Prostate gland (tissue), 2 donors: ENCODE results near the gene ZEB2.

ENCODE experiments used
- CTCF ChIP-seq, 4 experiments: fragments of 200-600 bp in 2 of 4; fragments of 450-650 bp in 2 of 4; sonication (generic) in 2 of 4; IDR thresholded peaks; 1 replicate in 3 of 4; 2 replicates in 1 of 4; pipeline ENCODE4 v1.5.1; 2016 to 2019; ENCODE audit warnings: antibody characterized with exemption in 4 of 4, mild to moderate bottlenecking in 2 of 4, moderate library complexity in 2 of 4
- POLR2A ChIP-seq: fragments of 450-650 bp; IDR thresholded peaks from one replicate; pipeline ENCODE4 v1.6.1; 2016; ENCODE audit warnings: antibody characterized with exemption, mild to moderate bottlenecking
- POLR2AphosphoS5 ChIP-seq: sonication (generic); formaldehyde crosslinking; IDR thresholded peaks from one replicate; pipeline ENCODE4 v1.6.1; 2017; ENCODE audit warnings: antibody characterized with exemption

GRCh38 chr2:144522176-144522896 is 2.4 kb upstream of the ZEB2 start:
- no peak for TF ChIP-seq POLR2AphosphoS5
- no peak for TF ChIP-seq CTCF (IDR thresholded peaks at IDR 0.05)
- no peak for TF ChIP-seq POLR2A
